Fibroblast of skin of back (primary cell): ENCODE results near the gene RASGEF1C.

ENCODE experiments used
- DNase-seq: peaks from one replicate; pipeline ENCODE4 v3.0.0-alpha.2; 2013

Gene RASGEF1C

DNA sequence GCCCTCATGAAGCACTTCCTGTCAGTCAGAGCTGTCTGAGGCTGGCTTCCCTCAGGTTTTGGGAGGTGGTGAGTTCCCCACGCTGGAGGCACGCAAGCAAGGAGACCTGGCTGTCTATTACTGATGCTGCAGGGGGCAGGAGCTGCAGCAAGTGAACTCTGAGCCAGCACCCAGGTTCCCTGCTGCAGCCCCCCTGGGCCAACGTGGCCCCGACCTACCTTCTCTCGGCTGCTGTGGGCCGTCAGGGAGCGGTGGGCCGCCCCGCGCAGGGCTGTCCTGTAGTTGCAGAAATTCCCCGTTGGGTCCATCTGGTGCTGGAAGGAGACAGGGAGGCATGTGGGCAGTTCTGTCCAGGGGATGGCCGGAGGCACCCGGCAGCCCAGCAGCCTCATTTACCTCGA lies 90.6 kb downstream of the RASGEF1C start:
- DNase-seq = no peak

DNA sequence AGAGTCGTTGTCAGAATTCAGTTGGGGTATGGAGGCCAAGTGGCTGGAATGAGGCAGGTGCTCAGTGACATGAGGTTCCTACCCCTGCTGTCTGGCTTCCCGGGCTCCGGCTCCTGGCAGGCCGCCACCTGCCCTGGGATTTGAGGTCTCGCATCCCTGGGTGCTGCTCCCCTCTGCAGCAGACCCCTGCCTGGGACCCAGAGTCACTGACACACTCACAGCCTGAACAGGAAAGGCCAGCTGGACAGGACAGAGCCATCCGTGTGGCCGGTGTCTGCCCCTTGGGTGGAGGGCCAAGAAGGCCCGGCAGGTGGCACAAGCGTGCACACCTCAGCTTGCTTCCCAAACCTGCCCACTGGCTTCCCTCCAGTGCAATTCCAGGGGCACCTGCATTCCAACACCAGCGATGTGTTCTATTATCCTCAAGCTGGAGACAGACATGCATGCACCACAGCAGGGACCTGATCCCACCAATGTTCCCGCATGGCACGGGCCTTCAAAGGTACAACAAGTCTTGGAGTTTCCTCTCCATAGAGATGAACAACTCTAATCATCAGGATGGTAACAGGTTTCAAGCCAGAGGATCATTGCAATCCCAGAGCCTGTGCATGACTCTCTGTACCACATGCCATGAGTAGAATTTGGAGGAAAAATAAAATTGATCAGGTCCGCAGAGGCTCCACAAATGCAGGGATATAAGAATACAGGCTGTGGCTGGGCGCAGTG lies 91.8 kb downstream of the RASGEF1C start:
- DNase-seq = no peak

GRCh38 chr5:180116077-180116999 lies 92.7 kb downstream of the RASGEF1C start:
- DNase-seq = no peak

DNA sequence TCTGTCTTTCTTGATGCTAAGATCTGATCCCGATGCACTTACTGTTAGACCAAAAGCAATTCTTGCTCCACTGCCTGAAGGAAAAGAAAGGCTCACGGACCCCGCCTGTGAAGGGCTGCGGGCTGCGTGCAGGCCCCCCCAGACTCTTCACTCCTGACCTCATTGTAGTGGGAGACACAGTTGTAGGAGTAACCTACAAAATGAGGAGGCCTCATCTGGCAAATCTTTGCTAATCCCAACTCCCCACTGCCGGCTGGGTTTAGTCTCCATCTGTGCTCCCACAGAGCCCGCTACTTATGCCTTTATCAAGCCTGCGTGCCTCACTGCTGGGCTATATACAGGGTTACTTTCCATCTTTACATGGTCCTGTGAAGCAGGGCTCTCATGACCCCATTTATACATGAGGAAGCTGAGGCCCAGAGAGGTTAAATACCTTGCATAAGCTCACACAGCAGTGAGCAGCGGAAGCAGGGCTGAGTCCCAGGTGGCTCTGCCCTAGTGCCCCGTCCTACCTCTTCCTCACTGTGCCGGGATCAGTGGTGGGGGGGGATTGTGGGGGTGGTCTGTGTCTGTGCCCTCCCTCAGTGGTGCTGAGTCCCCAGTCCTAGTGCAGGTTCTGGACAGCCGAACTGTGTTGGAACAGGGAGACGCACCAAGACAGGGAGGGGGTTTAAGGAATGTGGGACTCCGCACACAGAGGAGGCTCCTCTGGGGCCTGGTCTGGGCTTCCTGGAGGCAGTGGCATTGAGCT lies 93.5 kb downstream of the RASGEF1C start:
- no peak for DNase-seq

- DNase-seq = no peak
These were observed 94.6 kb downstream of the RASGEF1C start for GRCh38 chr5:180114304-180115003.

GRCh38 chr5:180113660-180114303 lies 95.2 kb downstream of the RASGEF1C start:
- no peak for DNase-seq

GRCh38 chr5:180112181-180112861 lies 96.7 kb downstream of the RASGEF1C start:
- DNase-seq = no peak

- no peak for DNase-seq
These were observed 97.6 kb downstream of the RASGEF1C start for GRCh38 chr5:180111273-180112002.

- DNase-seq = no peak
These were observed 99.1 kb downstream of the RASGEF1C start for GRCh38 chr5:180109920-180110319.

GRCh38 chr5:180107005-180107404 lies 102.0 kb downstream of the RASGEF1C start:
- DNase-seq = no peak

GRCh38 chr5:180105827-180106312 lies 103.1 kb downstream of the RASGEF1C start:
- DNase-seq = peak; percentile 53

GRCh38 chr5:180104168-180104530 lies 104.9 kb downstream of the RASGEF1C start:
- no peak for DNase-seq

DNA sequence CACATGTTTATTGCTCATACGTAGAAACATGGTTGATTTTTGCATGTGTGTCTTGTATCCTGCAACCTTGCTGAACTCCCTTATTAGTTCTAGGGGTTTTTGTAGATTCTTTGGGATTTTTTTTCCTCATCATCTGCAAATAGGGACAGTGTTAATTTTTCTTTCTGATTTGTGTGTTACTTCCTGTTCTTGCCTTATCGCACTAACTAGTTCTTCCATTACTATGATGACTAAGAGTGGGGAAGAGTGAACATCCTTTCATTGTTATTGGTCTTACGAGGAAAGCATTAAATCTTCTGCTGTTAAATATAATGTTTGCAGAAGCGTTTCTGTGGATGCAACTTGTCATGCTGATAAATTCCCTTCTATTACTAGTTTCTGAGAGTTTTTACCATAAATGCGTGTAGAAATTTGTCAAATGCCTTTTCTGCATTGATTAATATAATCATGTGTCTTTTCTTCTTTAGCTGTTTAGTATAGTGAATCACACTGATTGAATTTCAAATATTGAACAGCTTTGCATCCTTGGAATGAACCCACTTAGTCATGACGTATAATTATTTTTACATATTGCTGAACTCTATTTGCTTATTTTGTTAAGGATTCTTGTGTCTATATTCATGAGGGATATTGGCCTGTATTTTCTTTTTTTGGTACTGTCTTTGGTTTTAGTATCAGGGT lies 105.4 kb downstream of the RASGEF1C start:
- peak; percentile 39 for DNase-seq

- DNase-seq = no peak
These were observed 106.4 kb downstream of the RASGEF1C start for GRCh38 chr5:180102636-180103035.

DNA sequence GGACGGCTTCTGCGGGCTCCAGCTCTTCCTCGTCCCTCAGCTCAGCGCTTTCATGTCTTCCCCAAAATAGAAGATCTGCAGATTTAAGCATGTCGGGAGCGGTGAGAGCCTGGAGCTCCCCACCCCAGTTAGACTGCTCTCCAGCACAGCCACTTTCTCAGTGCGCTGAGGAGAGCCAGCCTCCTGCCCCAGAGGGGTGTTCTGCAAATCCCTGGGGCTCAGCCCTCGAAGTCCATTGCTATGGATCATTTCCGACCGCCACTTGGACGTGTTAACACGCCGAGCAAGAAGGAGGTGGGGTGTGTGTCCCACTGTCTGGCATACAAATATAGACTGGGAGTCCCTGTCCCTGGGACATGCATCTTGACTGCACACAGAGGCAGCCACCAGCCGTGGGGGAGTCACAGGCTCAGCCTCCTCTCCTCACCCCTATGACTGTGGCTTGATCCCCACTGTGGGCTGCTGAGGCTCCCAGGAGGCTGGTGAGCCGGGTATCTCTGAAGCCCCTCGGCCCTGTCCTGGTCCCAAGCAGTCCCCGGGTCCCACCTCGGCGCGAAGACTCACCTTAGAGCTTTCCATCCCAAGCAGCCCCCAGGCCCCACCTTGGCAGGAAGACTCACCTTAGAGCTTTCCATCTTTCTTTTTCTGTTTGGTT lies 107.4 kb downstream of the RASGEF1C start:
- no peak for DNase-seq

DNA sequence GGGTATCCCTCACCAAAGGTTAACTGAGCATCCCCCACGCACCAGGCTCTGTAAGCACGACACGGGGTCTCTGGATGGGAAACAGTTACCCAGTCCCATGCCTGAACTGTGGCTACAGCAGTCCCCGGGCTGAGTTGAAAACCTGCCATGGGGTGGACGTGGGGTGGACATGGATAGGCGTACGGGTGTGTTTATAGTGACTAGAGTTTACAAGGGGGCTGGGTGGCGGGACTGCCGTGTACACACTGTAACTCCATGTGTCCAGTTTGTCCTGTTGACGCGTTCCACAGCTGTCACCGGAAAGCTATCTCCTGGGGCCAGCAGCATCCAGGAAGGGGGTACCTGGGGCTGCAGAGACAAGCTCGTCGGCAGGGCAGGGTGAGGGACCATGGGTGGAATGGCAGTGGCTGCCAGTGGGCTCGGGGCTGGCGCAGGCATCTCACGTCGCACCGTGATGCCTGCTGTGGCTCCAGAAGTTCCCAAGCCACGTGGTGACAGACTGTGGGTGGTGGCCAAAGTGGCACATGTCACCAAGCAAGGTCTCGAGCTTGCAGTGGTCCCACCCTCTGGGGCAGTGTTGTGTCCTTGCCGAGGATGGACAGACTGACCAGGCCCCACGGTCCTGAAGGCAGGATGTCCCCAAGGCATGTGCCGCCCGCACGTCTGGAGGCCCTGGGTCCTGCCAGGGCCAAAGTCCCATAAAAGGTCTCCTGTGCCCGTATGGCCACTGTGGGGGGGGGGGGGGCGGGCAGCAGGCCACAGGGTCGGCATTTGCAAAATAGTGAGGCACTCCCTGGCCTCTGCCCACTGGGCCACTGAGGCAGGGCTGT lies 108.2 kb downstream of the RASGEF1C start:
- no peak for DNase-seq

DNA sequence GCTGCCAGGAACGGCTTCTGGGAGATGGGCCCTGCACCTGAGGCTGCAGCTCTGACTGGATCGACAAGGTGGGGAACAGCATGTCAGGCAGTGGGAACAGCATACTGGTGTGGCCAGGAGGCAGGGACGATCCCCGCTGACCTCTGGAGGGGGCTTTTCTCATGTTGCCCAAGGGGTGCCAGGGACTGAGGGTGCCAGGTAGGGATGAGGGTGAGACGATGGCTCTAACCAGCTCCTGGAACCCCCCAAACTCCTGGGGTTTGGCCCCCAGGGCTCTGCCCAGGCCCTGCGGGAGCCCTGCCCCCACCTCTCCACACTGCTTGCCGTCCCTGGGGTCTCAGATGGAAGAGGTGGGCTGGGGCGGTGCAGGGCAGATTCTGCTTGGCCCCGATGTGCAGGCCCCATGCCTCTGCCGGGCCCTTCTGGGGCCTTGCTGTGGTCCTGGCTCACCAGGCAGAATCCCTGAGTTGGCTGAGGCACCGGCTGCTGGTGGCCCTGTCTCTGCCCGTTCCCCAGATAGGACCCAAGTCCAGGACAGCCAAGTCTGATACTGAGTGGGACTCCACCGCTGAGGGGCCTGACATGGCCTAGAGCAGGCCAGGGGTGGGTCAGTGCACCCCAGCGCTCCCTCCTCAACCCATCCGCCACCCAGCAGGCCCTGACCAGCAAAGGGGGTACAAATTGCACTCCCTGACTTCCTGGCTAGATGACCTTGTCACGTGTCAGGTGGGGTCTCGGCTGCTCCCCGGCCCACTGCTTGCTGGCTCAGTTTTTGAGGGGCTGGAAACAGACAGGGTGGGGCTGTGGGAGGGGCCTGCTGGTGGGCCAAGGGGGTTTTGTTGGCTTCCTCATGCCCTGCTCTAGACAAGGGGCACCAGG lies 109.0 kb downstream of the RASGEF1C start:
- no peak for DNase-seq
